HG03571 (cell line): ENCODE measurements around the gene MARF1.
A peak's percentile ranks its signal among the peaks of the same experiment; 100 is the strongest.
"Not testable (repeated sequence)": the region's sequence is repeated elsewhere in the genome, so short reads cannot be mapped to it uniquely, and the experiment has no call there.

Experiments used
- ATAC-seq: cut with Tn5 transposase; IDR thresholded peaks from one replicate; pipeline ENCODE4 v1.9.1; 2021; ENCODE audit not compliant: unreplicated experiment

Gene MARF1, protein sequence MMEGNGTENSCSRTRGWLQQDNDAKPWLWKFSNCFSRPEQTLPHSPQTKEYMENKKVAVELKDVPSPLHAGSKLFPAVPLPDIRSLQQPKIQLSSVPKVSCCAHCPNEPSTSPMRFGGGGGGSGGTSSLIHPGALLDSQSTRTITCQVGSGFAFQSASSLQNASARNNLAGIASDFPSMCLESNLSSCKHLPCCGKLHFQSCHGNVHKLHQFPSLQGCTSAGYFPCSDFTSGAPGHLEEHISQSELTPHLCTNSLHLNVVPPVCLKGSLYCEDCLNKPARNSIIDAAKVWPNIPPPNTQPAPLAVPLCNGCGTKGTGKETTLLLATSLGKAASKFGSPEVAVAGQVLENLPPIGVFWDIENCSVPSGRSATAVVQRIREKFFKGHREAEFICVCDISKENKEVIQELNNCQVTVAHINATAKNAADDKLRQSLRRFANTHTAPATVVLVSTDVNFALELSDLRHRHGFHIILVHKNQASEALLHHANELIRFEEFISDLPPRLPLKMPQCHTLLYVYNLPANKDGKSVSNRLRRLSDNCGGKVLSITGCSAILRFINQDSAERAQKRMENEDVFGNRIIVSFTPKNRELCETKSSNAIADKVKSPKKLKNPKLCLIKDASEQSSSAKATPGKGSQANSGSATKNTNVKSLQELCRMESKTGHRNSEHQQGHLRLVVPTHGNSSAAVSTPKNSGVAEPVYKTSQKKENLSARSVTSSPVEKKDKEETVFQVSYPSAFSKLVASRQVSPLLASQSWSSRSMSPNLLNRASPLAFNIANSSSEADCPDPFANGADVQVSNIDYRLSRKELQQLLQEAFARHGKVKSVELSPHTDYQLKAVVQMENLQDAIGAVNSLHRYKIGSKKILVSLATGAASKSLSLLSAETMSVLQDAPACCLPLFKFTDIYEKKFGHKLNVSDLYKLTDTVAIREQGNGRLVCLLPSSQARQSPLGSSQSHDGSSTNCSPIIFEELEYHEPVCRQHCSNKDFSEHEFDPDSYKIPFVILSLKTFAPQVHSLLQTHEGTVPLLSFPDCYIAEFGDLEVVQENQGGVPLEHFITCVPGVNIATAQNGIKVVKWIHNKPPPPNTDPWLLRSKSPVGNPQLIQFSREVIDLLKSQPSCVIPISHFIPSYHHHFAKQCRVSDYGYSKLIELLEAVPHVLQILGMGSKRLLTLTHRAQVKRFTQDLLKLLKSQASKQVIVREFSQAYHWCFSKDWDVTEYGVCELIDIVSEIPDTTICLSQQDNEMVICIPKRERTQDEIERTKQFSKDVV (N-terminal part only)

GRCh38 chr16:15643048-15643945 lies at the start of gene MARF1:
TSS of gene MARF1 (minus strand) at chr16:15643154. CDS start at chr16:15639233, 3,921 bp downstream.
- ATAC-seq = peak; percentile 30

GRCh38 chr16:15692508-15692907 lies 49.6 kb upstream of the MARF1 start:
- ATAC-seq = not testable (repeated sequence)

DNA sequence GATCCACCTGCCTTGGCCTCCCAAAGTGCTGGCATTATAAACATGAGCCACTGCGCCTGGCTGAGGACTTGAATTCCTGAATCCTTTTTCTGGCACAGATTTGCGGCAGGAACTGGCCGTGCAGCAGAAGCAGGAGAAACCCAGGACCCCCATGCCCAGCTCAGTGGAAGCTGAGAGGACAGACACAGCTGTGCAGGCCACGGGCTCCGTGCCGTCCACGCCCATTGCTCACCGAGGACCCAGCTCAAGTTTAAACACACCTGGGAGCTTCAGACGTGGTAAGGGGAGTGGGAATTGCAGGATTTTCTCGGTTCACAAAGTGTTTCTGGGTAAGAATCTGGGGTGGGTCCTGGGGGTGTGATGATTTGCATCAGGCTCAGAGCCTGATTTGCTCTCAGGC lies 48.1 kb upstream of the MARF1 start:
- ATAC-seq = no peak

- ATAC-seq = no peak
Observed at GRCh38 chr16:15690296-15690695, 47.3 kb upstream of the MARF1 start.

DNA sequence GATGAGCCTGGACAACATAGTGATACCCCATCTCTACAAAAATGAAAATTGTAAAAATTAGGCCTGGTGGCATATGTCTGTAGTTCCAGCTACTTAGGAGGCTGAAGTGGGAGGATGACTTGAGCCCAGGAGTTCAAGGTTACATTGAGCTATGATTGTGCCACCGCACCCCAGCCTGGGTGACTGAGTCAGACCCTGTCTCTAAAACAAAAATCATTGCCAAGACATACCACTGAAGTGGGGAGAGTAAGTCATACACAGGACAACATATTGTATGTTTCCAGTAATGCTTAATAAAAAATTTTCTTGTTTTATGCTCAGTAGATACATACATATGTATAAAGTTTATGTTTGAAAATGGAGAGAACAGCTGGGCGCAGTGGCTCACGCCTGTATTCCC lies 46.3 kb upstream of the MARF1 start:
- no peak for ATAC-seq

DNA sequence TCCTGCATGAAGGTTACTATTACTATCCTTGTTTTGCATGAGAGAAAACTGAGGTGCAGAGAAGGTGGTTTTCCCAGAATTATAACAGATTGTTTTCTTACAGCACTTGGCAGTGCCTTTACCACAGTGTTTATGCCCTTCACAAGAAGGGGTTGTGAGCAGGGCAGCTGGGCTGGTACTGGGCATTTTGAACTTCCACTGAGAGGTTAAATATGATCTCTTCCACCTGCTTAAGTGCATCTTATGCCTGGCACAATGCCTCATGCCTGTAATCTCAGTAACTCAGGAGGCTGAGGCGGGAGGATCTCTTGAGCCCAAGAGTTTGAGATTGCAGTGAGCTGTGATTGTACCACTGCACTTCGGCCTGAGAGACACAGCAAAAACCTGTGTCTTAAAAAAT lies 43.3 kb upstream of the MARF1 start:
- no peak for ATAC-seq

- no peak for ATAC-seq
Observed at GRCh38 chr16:15682105-15682570, 39.2 kb upstream of the MARF1 start.

- no peak for ATAC-seq
Observed at GRCh38 chr16:15677447-15677846, 34.5 kb upstream of the MARF1 start.

- ATAC-seq = no peak
Observed at GRCh38 chr16:15676506-15676905, 33.6 kb upstream of the MARF1 start.

- no peak for ATAC-seq
Observed at GRCh38 chr16:15674571-15674970, 31.6 kb upstream of the MARF1 start.

DNA sequence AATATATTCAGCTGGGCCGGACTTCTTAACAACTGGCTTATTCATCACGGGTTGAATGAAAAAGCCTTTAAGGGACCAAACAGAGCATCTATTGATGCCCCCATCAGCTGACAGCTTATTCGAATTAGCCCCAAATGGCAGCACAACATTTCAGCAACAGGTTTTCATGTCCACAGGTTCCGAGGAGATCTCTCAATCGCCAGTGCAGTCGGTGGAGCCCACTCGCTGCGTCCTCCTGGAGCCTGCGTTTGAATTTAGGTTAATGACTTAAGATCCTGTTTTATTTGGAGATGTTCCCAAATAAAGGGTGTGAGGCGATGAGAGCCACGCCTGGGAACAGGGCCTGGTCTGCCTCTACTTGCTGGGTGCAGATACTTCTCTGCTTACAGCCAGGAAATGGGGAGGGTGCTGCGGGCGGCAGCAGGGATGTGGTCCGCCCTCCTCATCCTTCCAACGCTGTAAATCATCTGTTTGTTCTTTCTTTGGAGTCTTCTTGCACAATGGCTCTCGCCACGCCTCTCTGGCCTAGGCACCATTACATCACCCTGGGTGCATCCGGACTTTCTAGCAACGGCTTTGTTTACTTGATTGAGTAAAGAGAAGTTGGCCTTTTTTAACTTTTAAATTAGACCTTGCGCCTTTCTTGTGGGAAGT lies 29.7 kb upstream of the MARF1 start:
- ATAC-seq = no peak

- ATAC-seq = not testable (repeated sequence)
Observed at GRCh38 chr16:15672127-15672513, 29.2 kb upstream of the MARF1 start.

DNA sequence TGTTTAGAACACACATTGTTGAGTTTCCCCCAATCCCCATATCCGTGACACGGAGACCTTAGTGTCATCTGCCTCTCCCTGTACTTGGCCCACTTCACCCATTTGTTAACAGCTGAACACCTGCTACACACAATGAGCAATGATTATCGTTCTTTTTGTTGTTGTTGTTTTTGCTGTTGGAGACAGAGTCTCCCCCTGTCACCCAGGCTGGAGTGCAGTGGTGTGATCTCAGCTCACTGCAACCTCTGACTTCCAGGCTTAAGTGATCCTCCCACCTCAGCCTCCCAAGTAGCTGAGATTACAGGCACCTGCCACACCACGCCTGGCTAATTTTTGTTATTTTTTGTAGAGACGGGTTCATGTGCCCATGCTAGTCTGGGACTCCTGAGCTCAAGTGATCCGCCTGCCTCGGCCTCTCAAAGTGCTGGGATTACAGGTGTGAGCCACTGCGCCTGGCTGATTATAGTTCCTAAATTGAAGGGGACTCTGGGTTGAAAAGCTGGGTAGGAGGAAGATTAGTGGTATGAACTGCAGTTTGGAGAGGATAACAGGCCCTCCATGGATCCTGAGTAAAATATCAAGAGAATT lies 28.7 kb upstream of the MARF1 start:
- no peak for ATAC-seq

- ATAC-seq = no peak
Observed at GRCh38 chr16:15667091-15667742, 24.3 kb upstream of the MARF1 start.

- no peak for ATAC-seq
Observed at GRCh38 chr16:15665107-15665506, 22.2 kb upstream of the MARF1 start.

GRCh38 chr16:15660203-15660601 lies 17.2 kb upstream of the MARF1 start:
- no peak for ATAC-seq

DNA sequence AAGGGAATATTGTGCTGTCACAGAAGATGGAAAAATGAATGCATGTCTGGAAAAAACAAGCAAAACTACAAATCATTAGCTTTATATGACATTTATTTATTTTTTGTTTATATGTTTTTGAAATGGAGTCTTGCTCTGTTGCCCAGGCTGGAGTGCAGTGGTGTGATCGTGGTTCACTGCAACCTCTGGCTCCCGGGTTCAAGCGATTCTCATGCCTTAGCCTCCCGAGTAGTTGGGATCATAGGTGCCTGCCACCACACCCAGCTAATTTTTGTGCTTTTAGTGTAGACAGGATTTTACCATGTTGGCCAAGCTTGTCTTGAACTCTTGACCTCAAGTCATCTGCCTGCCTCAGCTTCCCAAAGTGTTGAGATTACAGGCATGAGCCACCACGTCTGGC lies 15.6 kb upstream of the MARF1 start:
- ATAC-seq = no peak

GRCh38 chr16:15658149-15658548 lies 15.2 kb upstream of the MARF1 start:
- no peak for ATAC-seq

- not testable (repeated sequence) for ATAC-seq
Observed at GRCh38 chr16:15655561-15655960, 12.6 kb upstream of the MARF1 start.
